GM12878 (cell line): ENCODE data around the gene ANKRD60. TPM values are rescaled to one million over a fixed set of nuclear protein-coding genes. Genes with fewer than 3 reads are reported as not detected.

Experiments used
- ATAC-seq: fragments of 200-7000 bp; cut with Tn5 transposase; 3 replicates; pipeline ENCODE4 v1.9.1; 2020; ENCODE audit warnings: mild to moderate bottlenecking, moderate library complexity
- BruUV-seq: library from RNA; stranded (reverse); fragments of 400-500 nt; replicated peaks from 2 replicates; lab custom pipeline; 2021; lab: Mats Ljungman, UMichigan
- CTCF ChIA-PET: fragments of 300-600 bp; sonication (Branson Sonifier 250); formaldehyde crosslinking; extraction: SDS; loops from one replicate; lab custom pipeline; 2021; ENCODE audit warnings: inconsistent platforms; lab: Yijun Ruan, JAX
- POLR2A ChIA-PET: fragments of 350-600 bp; formaldehyde crosslinking; extraction: SDS; loops from one replicate; lab custom pipeline; 2021; ENCODE audit warnings: inconsistent platforms; lab: Charles Lee
- RAD21 ChIA-PET: fragments of 300-600 bp; sonication (Branson Sonifier 250); formaldehyde crosslinking; loops from one replicate; lab custom pipeline; 2023; ENCODE audit warnings: antibody characterized with exemption; ENCODE audit not compliant: unreplicated experiment; lab: Charles Lee
- SMC1A ChIA-PET: fragments of 300-600 bp; sonication (Branson Sonifier 250); formaldehyde crosslinking; loops from one replicate; lab custom pipeline; 2023; ENCODE audit not compliant: unreplicated experiment, uncharacterized antibody; lab: Charles Lee
- DNase-seq: peaks from one replicate; pipeline ENCODE4 v3.0.0-alpha.2; 2011; ENCODE audit warnings: low read depth, low spot score
- FAIRE-seq: peaks from 3 replicates; lab custom pipeline; 2011; peaks lifted over from hg19 to GRCh38; lab: Jason Lieb, UNC
- H2AFZ ChIP-seq: 2 replicates; pipeline ENCODE4 v1.6.0; 2011; ENCODE audit warnings: low read depth, low read length, control low read depth; ENCODE audit not compliant: control insufficient read depth
- H3K27ac ChIP-seq: 2 replicates; pipeline ENCODE4 v1.5.1; 2011; ENCODE audit warnings: control low read depth; ENCODE audit not compliant: control insufficient read depth, insufficient read depth
- H3K27me3 ChIP-seq, 2 experiments: replicated peaks in 1 of 2; 2 replicates each; pipeline versions ENCODE4 v1.6.0 to v1.6.1; 2011; ENCODE audit warnings: low read length in 1 of 2; ENCODE audit not compliant: control insufficient read depth in 2 of 2, insufficient read depth in 2 of 2
- H3K36me3 ChIP-seq, 2 experiments: 2 replicates each; pipeline ENCODE4 v1.5.1; 2011; ENCODE audit warnings: low read length in 1 of 2; ENCODE audit not compliant: control insufficient read depth in 2 of 2, insufficient read depth in 2 of 2
- H3K4me1 ChIP-seq: 2 replicates; pipeline ENCODE4 v1.6.1; 2011; ENCODE audit warnings: mild to moderate bottlenecking, low read length, moderate library complexity, mixed read lengths; ENCODE audit not compliant: control insufficient read depth, insufficient read depth
- H3K4me2 ChIP-seq: 2 replicates; pipeline ENCODE4 v1.6.0; 2011; ENCODE audit warnings: control low read depth; ENCODE audit not compliant: control insufficient read depth, insufficient read depth
- H3K4me3 ChIP-seq: fragments of 200-600 bp; sonication (generic); 2 replicates; pipeline ENCODE4 v1.5.1; 2016
- H3K79me2 ChIP-seq: 2 replicates; pipeline ENCODE4 v1.6.0; 2011; ENCODE audit warnings: low read length; ENCODE audit not compliant: control insufficient read depth, insufficient read depth
- H3K9ac ChIP-seq: 2 replicates; pipeline ENCODE4 v1.8.0; 2011; ENCODE audit warnings: low read length, control low read depth, mixed read lengths; ENCODE audit not compliant: control insufficient read depth, insufficient read depth
- H3K9me3 ChIP-seq: replicated peaks from 3 replicates; pipeline ENCODE4 v1.5.1; 2011; ENCODE audit warnings: mild to moderate bottlenecking, low read length; ENCODE audit not compliant: control insufficient read depth, insufficient read depth
- H4K20me1 ChIP-seq: 2 replicates; pipeline ENCODE4 v1.6.0; 2011; ENCODE audit not compliant: control insufficient read depth, insufficient read depth
- BCL11A ChIP-seq: IDR thresholded peaks from 2 replicates; pipeline ENCODE4 v1.6.1; 2011; ENCODE audit warnings: low read depth, low read length
- CREM ChIP-seq: IDR thresholded peaks from 2 replicates; pipeline ENCODE4 v1.6.1; 2014; ENCODE audit warnings: antibody characterized with exemption, low read depth
- DPF2 ChIP-seq: fragments of 450-650 bp; IDR thresholded peaks from 2 replicates; pipeline ENCODE4 v1.6.1; 2017; ENCODE audit warnings: mild to moderate bottlenecking
- ESRRA ChIP-seq: IDR thresholded peaks from 2 replicates; pipeline ENCODE4 v1.6.1; 2012; ENCODE audit warnings: mild to moderate bottlenecking, low read length, improper control_type of control experiment
- GATAD2B ChIP-seq: fragments of 450-650 bp; conservative IDR thresholded peaks from 2 replicates; pipeline ENCODE4 v1.6.1; 2017; ENCODE audit warnings: low read depth, mild to moderate bottlenecking, moderate library complexity
- NR2F1 ChIP-seq: fragments of 450-650 bp; conservative IDR thresholded peaks from 2 replicates; pipeline ENCODE4 v1.6.1; 2017; ENCODE audit warnings: mild to moderate bottlenecking
- POLR2AphosphoS5 ChIP-seq: IDR thresholded peaks from 2 replicates; pipeline ENCODE4 v1.6.1; 2011; ENCODE audit warnings: mild to moderate bottlenecking, low read length, inconsistent platforms
- SMAD5 ChIP-seq: IDR thresholded peaks from 2 replicates; pipeline ENCODE4 v1.6.1; 2016; ENCODE audit warnings: antibody characterized with exemption, low read depth
- TBL1XR1 ChIP-seq: IDR thresholded peaks from 2 replicates; pipeline ENCODE4 v1.6.1; 2012; ENCODE audit warnings: low read depth, low read length, improper control_type of control experiment
- ZSCAN29 ChIP-seq: fragments of 450-650 bp; IDR thresholded peaks from 2 replicates; pipeline ENCODE4 v1.6.1; 2017; ENCODE audit warnings: mild to moderate bottlenecking, moderate library complexity
- WGBS: methylation state at CpG from one replicate; pipeline ENCODE4 v1.1.6; 2016; ENCODE audit warnings: low lambda C conversion rate; ENCODE audit not compliant: insufficient replicate concordance, insufficient coverage; ENCODE audit errors: missing lambda C conversion rate; 5-methylcytosine and 5-hydroxymethylcytosine counted together
- in situ Hi-C: fragments of 300-500 bp; cut with MboI; formaldehyde crosslinking; loops from 9 replicates; pipeline ENCODE4 v1.14.3; 2018; ENCODE audit warnings: mixed read lengths
- intact Hi-C: fragments of 100-400 bp; cut with micrococcal nuclease; formaldehyde crosslinking; loops from one replicate; pipeline ENCODE4 v1.14.2; 2022; ENCODE audit not compliant: unreplicated experiment
- polyA plus RNA-seq, 11 experiments: library from polyadenylated mRNA; depleted of rRNA in 4 of 11; unstranded in 6 of 11; stranded (reverse) in 5 of 11; fragments of >200 nt; fragmentation: Nextera tagmentation in 4 of 11; fragmentation: Illumina TruSeq in 1 of 11; extraction: Ambion mirVana in 4 of 11; extraction: Trizol in 1 of 11; gene quantifications; 1 replicate in 1 of 11; 2 replicates in 10 of 11; pipeline versions ENCODE4 v1.2.1 to v1.2.3, GENCODE V29; 2011 to 2016; ENCODE audit warnings: inconsistent platforms in 2 of 11, missing spikeins in 2 of 11, low read depth in 1 of 11
- total RNA-seq, 4 experiments: library from RNA; depleted of rRNA in 3 of 4; stranded (reverse); fragments of >200 nt in 3 of 4; fragmentation: Illumina TruSeq in 1 of 4; extraction: Trizol in 1 of 4; gene quantifications; 2 replicates each; pipeline versions ENCODE4 v1.2.1 to v1.2.3, GENCODE V29; 2013 to 2021
- TF ChIP-seq, protein P1 (sequence below): fragments of 450-650 bp; conservative IDR thresholded peaks from 2 replicates; pipeline ENCODE4 v1.6.1; 2017; ENCODE audit warnings: mild to moderate bottlenecking, moderate library complexity
- TF ChIP-seq, protein P2 (sequence below): IDR thresholded peaks from 2 replicates; pipeline ENCODE4 v1.6.1; 2012; ENCODE audit warnings: improper control_type of control experiment, low read depth, low read length; ENCODE audit not compliant: insufficient replicate concordance

Gene ANKRD60
- total and polyA plus RNA-seq, 10 of the 15 experiments (the other 5 are each of a cell fraction or from before 2014, with no cell fraction given): not detected

DNA sequence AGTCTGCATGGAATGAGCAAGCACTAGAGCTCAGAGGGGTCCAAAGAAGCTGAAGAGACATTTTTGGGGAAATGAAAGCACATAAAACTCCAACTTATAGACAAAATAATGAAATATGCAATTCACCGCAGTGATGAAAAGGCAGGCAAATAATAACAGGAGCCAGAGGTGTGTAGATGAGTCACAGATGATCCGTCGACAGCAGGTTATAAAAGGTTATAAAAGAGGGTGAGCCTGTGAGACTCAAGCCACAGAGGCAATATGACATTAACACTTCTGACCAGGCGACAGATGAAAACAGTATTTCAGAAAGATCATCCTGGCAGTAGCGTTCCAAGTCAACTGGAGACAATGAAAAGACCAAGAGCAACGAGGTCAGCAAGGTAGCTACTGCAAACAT is 35.8 kb upstream of the ANKRD60 start:
- in situ Hi-C loops: no loop called here
- Histone ChIP-seq H2AFZ (no peak overlapping the region), H4K20me1 (no peaks in the 10 kb centered on the region), H3K9ac (no peak overlapping the region), H3K4me3 (no peak overlapping the region), H3K36me3 (peaks cover 2 to 4% of the 10 kb centered on the region in 2 experiments), H3K27me3 (no peaks in the 10 kb centered on the region)
- no peak for FAIRE-seq
- CTCF ChIA-PET: no interaction called here
- 87% methylated on average over 6 of the region's 6 CpGs for WGBS
- TF ChIP-seq NR2F1 (no peak), CREM (no peak)
- TF ChIP-seq, all 136 proteins: peak for 0
- Histone ChIP-seq H3K79me2 (no peaks in the 10 kb centered on the region), H3K9me3 (no peaks in the 10 kb centered on the region), H3K4me2 (no peak overlapping the region), H3K4me1 (no peaks in the 10 kb centered on the region), H3K27ac (no peak overlapping the region)
- POLR2A ChIA-PET: no interaction called here
- SMC1A ChIA-PET: no interaction called here
- no TSS peak for BruUV-seq
- intact Hi-C loops: no loop called here
- DNase-seq: no peak
- no peak for ATAC-seq
- RAD21 ChIA-PET: interaction anchor here (0.6 kb wide), 1 partner anchor 198 kb away, joined by 3 read pairs; no protein-coding TSS in a partner anchor

DNA sequence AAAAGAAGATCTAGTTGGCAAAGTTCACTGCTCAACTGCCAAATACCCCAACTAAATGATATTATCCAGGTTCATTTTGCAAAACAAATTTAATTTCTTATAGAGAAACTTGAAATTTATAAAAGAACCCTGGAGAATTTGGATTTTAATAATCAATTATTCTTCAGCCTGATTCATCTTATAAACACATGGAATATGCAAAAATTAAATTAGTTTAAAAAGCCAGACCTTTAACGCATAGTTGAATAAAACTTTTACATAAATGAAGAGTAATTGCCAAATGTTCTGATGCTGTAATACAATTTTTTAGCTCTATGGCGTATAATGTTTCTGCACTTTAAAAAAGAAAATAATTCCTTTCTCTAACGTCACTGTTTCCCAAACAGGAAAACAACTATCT is 33.2 kb upstream of the ANKRD60 start:
- in situ Hi-C loops: no loop called here
- FAIRE-seq (no peak), ATAC-seq (no peak)
- no peak for TF ChIP-seq GATAD2B
- no peak for TF ChIP-seq ZSCAN29
- no peak for TF ChIP-seq BCL11A
- TF ChIP-seq, protein P1, sequence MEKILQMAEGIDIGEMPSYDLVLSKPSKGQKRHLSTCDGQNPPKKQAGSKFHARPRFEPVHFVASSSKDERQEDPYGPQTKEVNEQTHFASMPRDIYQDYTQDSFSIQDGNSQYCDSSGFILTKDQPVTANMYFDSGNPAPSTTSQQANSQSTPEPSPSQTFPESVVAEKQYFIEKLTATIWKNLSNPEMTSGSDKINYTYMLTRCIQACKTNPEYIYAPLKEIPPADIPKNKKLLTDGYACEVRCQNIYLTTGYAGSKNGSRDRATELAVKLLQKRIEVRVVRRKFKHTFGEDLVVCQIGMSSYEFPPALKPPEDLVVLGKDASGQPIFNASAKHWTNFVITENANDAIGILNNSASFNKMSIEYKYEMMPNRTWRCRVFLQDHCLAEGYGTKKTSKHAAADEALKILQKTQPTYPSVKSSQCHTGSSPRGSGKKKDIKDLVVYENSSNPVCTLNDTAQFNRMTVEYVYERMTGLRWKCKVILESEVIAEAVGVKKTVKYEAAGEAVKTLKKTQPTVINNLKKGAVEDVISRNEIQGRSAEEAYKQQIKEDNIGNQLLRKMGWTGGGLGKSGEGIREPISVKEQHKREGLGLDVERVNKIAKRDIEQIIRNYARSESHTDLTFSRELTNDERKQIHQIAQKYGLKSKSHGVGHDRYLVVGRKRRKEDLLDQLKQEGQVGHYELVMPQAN: no peak
- TF ChIP-seq, protein P2, sequence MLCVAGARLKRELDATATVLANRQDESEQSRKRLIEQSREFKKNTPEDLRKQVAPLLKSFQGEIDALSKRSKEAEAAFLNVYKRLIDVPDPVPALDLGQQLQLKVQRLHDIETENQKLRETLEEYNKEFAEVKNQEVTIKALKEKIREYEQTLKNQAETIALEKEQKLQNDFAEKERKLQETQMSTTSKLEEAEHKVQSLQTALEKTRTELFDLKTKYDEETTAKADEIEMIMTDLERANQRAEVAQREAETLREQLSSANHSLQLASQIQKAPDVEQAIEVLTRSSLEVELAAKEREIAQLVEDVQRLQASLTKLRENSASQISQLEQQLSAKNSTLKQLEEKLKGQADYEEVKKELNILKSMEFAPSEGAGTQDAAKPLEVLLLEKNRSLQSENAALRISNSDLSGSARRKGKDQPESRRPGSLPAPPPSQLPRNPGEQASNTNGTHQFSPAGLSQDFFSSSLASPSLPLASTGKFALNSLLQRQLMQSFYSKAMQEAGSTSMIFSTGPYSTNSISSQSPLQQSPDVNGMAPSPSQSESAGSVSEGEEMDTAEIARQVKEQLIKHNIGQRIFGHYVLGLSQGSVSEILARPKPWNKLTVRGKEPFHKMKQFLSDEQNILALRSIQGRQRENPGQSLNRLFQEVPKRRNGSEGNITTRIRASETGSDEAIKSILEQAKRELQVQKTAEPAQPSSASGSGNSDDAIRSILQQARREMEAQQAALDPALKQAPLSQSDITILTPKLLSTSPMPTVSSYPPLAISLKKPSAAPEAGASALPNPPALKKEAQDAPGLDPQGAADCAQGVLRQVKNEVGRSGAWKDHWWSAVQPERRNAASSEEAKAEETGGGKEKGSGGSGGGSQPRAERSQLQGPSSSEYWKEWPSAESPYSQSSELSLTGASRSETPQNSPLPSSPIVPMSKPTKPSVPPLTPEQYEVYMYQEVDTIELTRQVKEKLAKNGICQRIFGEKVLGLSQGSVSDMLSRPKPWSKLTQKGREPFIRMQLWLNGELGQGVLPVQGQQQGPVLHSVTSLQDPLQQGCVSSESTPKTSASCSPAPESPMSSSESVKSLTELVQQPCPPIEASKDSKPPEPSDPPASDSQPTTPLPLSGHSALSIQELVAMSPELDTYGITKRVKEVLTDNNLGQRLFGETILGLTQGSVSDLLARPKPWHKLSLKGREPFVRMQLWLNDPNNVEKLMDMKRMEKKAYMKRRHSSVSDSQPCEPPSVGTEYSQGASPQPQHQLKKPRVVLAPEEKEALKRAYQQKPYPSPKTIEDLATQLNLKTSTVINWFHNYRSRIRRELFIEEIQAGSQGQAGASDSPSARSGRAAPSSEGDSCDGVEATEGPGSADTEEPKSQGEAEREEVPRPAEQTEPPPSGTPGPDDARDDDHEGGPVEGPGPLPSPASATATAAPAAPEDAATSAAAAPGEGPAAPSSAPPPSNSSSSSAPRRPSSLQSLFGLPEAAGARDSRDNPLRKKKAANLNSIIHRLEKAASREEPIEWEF: no peak
- TF ChIP-seq SMAD5: no peak
- no peak for TF ChIP-seq TBL1XR1
- TF ChIP-seq POLR2AphosphoS5: no peak
- no peak for TF ChIP-seq ESRRA
- no peak for TF ChIP-seq DPF2

More for the DNA sequence above, 33.2 kb upstream of the ANKRD60 start:
- Histone ChIP-seq H3K36me3 (peaks cover 0 to 4% of the 10 kb centered on the region in 2 experiments; a peak in 1 of 4 replicates), H3K9me3 (no peaks in the 10 kb centered on the region), H2AFZ (no peak overlapping the region), H3K4me3 (no peak overlapping the region), H3K79me2 (no peaks in the 10 kb centered on the region), H3K4me2 (no peak overlapping the region), H3K27ac (no peak overlapping the region), H3K4me1 (no peaks in the 10 kb centered on the region), H3K9ac (no peak overlapping the region), H3K27me3 (no peaks in the 10 kb centered on the region), H4K20me1 (no peaks in the 10 kb centered on the region)
- intact Hi-C loops: no loop called here
- SMC1A ChIA-PET: interaction anchor here (1.9 kb wide), 1 partner anchor 14 kb away, joined by 4 read pairs; no protein-coding TSS in a partner anchor
- POLR2A ChIA-PET: no interaction called here
- RAD21 ChIA-PET: no interaction called here
- no TSS peak for BruUV-seq
- CTCF ChIA-PET: no interaction called here
- no peak for DNase-seq
- WGBS: 78% methylated on average over 3 of the region's 3 CpGs
